ENCODE results near the gene EIF2AK3.

- TF ChIP-seq CTCF (IDR thresholded peaks at IDR 0.05; ENCODE audit: low read length) (no peak), EZH2 (IDR thresholded peaks at IDR 0.05; ENCODE audit: borderline replicate concordance, low read length) (no peak)
Measured at GRCh38 chr2:88622307-88622706, 5.0 kb downstream of the EIF2AK3 start.

All from OCI-LY1 (cell line).